K562 (cell line): ENCODE measurements around the gene ARHGEF10L. TPM values are rescaled to one million over a fixed set of nuclear protein-coding genes. Genes with fewer than 3 reads are reported as not detected.

Experiments
- ATAC-seq: fragments of 200-7000 bp; cut with Tn5 transposase; 3 replicates; pipeline ENCODE4 v1.9.1; 2020; ENCODE audit warnings: moderate library complexity
- BruUV-seq: library from RNA; stranded (reverse); fragments of 400-500 nt; replicated peaks from 2 replicates; lab custom pipeline; 2021; lab: Mats Ljungman, UMichigan
- CTCF ChIA-PET: fragments of 300-600 bp; formaldehyde crosslinking; extraction: SDS; loops from one replicate; lab custom pipeline; 2021; ENCODE audit warnings: low intra/inter-chr PET ratio; lab: Yijun Ruan, JAX
- POLR2A ChIA-PET: fragments of 300-600, 350-650 bp; sonication (Branson Sonifier 250); formaldehyde crosslinking; extraction: SDS; loops from one replicate; lab custom pipeline; 2021; ENCODE audit warnings: antibody characterized with exemption, inconsistent platforms; lab: Yijun Ruan, JAX
- DNase-seq, 4 experiments: peaks; one replicate each; pipeline versions ENCODE4 v3.0.0 to v3.0.0-alpha.2; 2011 to 2018; ENCODE audit warnings: low spot score in 3 of 4, mixed read lengths in 3 of 4; ENCODE audit errors: extremely low read depth in 1 of 4
- FAIRE-seq: peaks from 2 replicates; lab custom pipeline; 2011; peaks lifted over from hg19 to GRCh38; lab: Jason Lieb, UNC
- H2AFZ ChIP-seq: 2 replicates; pipeline ENCODE4 v1.6.0; 2011; ENCODE audit warnings: low read depth, low read length, control low read depth, inconsistent platforms
- H3K27ac ChIP-seq: fragments of 200-600 bp; 3 replicates; pipeline ENCODE4 v1.8.0; 2011; ENCODE audit warnings: low read depth, mild to moderate bottlenecking, control low read depth, inconsistent platforms, low read length, moderate library complexity, mixed read lengths; ENCODE audit errors: extremely low read depth
- H3K27me3 ChIP-seq, 2 experiments: fragments of 300-600 bp in 1 of 2; 2 replicates in 1 of 2; 3 replicates in 1 of 2; pipeline versions ENCODE4 v1.6.0 to v1.8.0; 2011; ENCODE audit warnings: inconsistent platforms in 2 of 2, low read length in 2 of 2, mild to moderate bottlenecking in 1 of 2, mixed read lengths in 1 of 2, moderate library complexity in 1 of 2; ENCODE audit not compliant: control insufficient read depth in 2 of 2, insufficient read depth in 2 of 2
- H3K36me3 ChIP-seq: fragments of 300-600 bp; 3 replicates; pipeline ENCODE4 v1.8.0; 2011; ENCODE audit warnings: mild to moderate bottlenecking, low read length, inconsistent platforms; ENCODE audit not compliant: control insufficient read depth, insufficient read depth
- H3K4me1 ChIP-seq, 2 experiments: fragments of 200-600 bp in 1 of 2; replicated peaks in 1 of 2; 2 replicates in 1 of 2; 3 replicates in 1 of 2; pipeline versions ENCODE4 v1.5.1 to v1.8.0; 2011; ENCODE audit warnings: inconsistent platforms in 2 of 2, low read length in 2 of 2, mild to moderate bottlenecking in 1 of 2, mixed read lengths in 1 of 2, moderate library complexity in 1 of 2; ENCODE audit not compliant: control insufficient read depth in 2 of 2, insufficient read depth in 2 of 2
- H3K4me2 ChIP-seq: 2 replicates; pipeline ENCODE4 v1.6.1; 2011; ENCODE audit warnings: low read length, control low read depth, inconsistent platforms, mixed read lengths; ENCODE audit not compliant: insufficient read depth
- H3K4me3 ChIP-seq: fragments of 200-600 bp; sonication (generic), shearing (Covaris generic); 2 replicates; pipeline ENCODE4 v1.5.1; 2016; ENCODE audit warnings: control low read depth, inconsistent platforms
- H3K79me2 ChIP-seq: fragments of 200-600 bp; 3 replicates; pipeline ENCODE4 v1.8.0; 2011; ENCODE audit warnings: low read length, inconsistent platforms; ENCODE audit not compliant: control insufficient read depth, insufficient read depth
- H3K9ac ChIP-seq, 2 experiments: 2 replicates each; pipeline versions ENCODE4 v1.6.0 to v1.6.1; 2011; ENCODE audit warnings: low read depth in 2 of 2, low read length in 2 of 2, control low read depth in 1 of 2, inconsistent platforms in 1 of 2, mild to moderate bottlenecking in 1 of 2, mixed read lengths in 1 of 2; ENCODE audit not compliant: insufficient read depth in 1 of 2
- H3K9me1 ChIP-seq: one replicate; pipeline ENCODE4 v1.6.0; 2011; ENCODE audit warnings: inconsistent platforms, mild to moderate bottlenecking, low read length, moderate library complexity; ENCODE audit not compliant: control insufficient read depth, insufficient read depth
- H3K9me3 ChIP-seq: replicated peaks from 2 replicates; pipeline ENCODE4 v1.5.1; 2011; ENCODE audit warnings: low read depth, low read length, inconsistent platforms; ENCODE audit not compliant: control insufficient read depth, insufficient read depth
- H4K20me1 ChIP-seq: replicated peaks from 2 replicates; pipeline ENCODE4 v1.6.1; 2011; ENCODE audit warnings: low read length, inconsistent platforms, mixed read lengths; ENCODE audit not compliant: control insufficient read depth, insufficient read depth
- CTCFL ChIP-seq: IDR thresholded peaks from 2 replicates; pipeline ENCODE4 v1.6.1; 2011; ENCODE audit warnings: borderline replicate concordance, low read depth, mild to moderate bottlenecking, moderate library complexity, low read length; ENCODE audit not compliant: insufficient read depth, poor library complexity, severe bottlenecking
- GATAD2A ChIP-seq: fragments of 450-650 bp; IDR thresholded peaks from 2 replicates; pipeline ENCODE4 v1.6.1; 2017
- HLTF ChIP-seq: fragments of 450-650 bp; IDR thresholded peaks from 2 replicates; pipeline ENCODE4 v1.6.1; 2016
- RAD21 ChIP-seq, 2 experiments: fragments of 250-450 bp in 1 of 2; fragments of 450-650 bp in 1 of 2; sonication (Bioruptor Pico) in 1 of 2; formaldehyde crosslinking in 1 of 2; IDR thresholded peaks in 1 of 2; conservative IDR thresholded peaks in 1 of 2; 2 replicates each; pipeline versions ENCODE4 v1.4.0 to v1.8.0; 2020 to 2022; ENCODE audit warnings: mild to moderate bottlenecking in 2 of 2, moderate library complexity in 1 of 2
- RBM14 ChIP-seq: fragments of 200-400 bp; formaldehyde crosslinking; IDR thresholded peaks from 2 replicates; pipeline ENCODE4 v1.6.1; 2018; ENCODE audit warnings: low read depth, mild to moderate bottlenecking, low read length, moderate library complexity, borderline replicate concordance; ENCODE audit not compliant: insufficient read depth
- SMAD3 ChIP-seq: fragments of 450-650 bp; formaldehyde crosslinking; conservative IDR thresholded peaks from 2 replicates; pipeline ENCODE4 v1.4.0; 2020; ENCODE audit warnings: mild to moderate bottlenecking
- STAG1 ChIP-seq: sonication (generic); formaldehyde crosslinking; IDR thresholded peaks from 2 replicates; pipeline ENCODE4 v1.5.0; 2020; ENCODE audit warnings: missing genetic modification reagents, borderline replicate concordance
- STAT5B ChIP-seq: fragments of 250-450 bp; sonication (Bioruptor Pico); IDR thresholded peaks from 2 replicates; pipeline ENCODE4 v1.8.0; 2021; ENCODE audit warnings: mild to moderate bottlenecking, inconsistent platforms
- TBP ChIP-seq: optimal IDR thresholded peaks from 2 replicates; pipeline ENCODE3; 2011; ENCODE audit warnings: low read depth, low read length, improper control_type of control experiment
- ZNF263 ChIP-seq: sonication (generic); formaldehyde crosslinking; IDR thresholded peaks from 2 replicates; pipeline ENCODE4 v1.8.0; 2022; ENCODE audit warnings: mild to moderate bottlenecking, missing genetic modification reagents, borderline replicate concordance
- WGBS: fragments of 100-300 bp; shearing (Covaris generic); methylation state at CpG from one replicate; pipeline ENCODE4 v1.1.6; 2016; ENCODE audit warnings: low coverage, mixed read lengths; ENCODE audit not compliant: insufficient coverage; ENCODE audit errors: missing lambda C conversion rate; 5-methylcytosine and 5-hydroxymethylcytosine counted together
- in situ Hi-C: fragments of 300-500 bp; cut with MboI; formaldehyde crosslinking; loops from 4 replicates; pipeline ENCODE4 v1.15.0; 2018; ENCODE audit warnings: inconsistent platforms, mixed read lengths
- intact Hi-C: fragments of 100-400 bp; cut with micrococcal nuclease; formaldehyde crosslinking; loops from 2 replicates; pipeline ENCODE4 v1.14.2; 2022
- polyA plus RNA-seq, 8 experiments: library from polyadenylated mRNA; depleted of rRNA in 4 of 8; stranded (reverse) in 5 of 8; unstranded in 3 of 8; fragments of >200 nt; fragmentation: Nextera tagmentation in 2 of 8; fragmentation: Illumina TruSeq in 1 of 8; extraction: Ambion mirVana in 2 of 8; extraction: Trizol in 1 of 8; gene quantifications; 2 replicates each; pipeline versions ENCODE4 v1.2.1 to v1.2.3, GENCODE V29; 2011 to 2014; ENCODE audit warnings: inconsistent platforms in 1 of 8, missing spikeins in 1 of 8
- total RNA-seq, 7 experiments: library from RNA; depleted of rRNA in 6 of 7; stranded (reverse); fragments of >200 nt in 6 of 7; fragmentation: Illumina TruSeq in 2 of 7; extraction: Trizol in 2 of 7; gene quantifications; 2 replicates each; pipeline versions ENCODE4 v1.2.1 to v1.2.3, GENCODE V29; 2011 to 2021; ENCODE audit warnings: low replicate concordance in 1 of 7
- TF ChIP-seq, protein P1 (sequence below), 3 experiments: IDR thresholded peaks in 2 of 3; conservative IDR thresholded peaks in 1 of 3; 2 replicates each; pipeline ENCODE4 v1.5.1; 2011 to 2012; ENCODE audit warnings: low read length in 3 of 3, mild to moderate bottlenecking in 3 of 3, control low read depth in 2 of 3, improper control_type of control experiment in 1 of 3, inconsistent platforms in 1 of 3, low read depth in 1 of 3, mixed read lengths in 1 of 3, moderate library complexity in 1 of 3; ENCODE audit not compliant: insufficient read depth in 2 of 3

ARHGEF10L gene
- total and polyA plus RNA-seq, 9 of the 15 experiments (the other 6 are each of a cell fraction or from before 2014, with no cell fraction given): 0.09 to 0.13 TPM; not detected in 7

DNA sequence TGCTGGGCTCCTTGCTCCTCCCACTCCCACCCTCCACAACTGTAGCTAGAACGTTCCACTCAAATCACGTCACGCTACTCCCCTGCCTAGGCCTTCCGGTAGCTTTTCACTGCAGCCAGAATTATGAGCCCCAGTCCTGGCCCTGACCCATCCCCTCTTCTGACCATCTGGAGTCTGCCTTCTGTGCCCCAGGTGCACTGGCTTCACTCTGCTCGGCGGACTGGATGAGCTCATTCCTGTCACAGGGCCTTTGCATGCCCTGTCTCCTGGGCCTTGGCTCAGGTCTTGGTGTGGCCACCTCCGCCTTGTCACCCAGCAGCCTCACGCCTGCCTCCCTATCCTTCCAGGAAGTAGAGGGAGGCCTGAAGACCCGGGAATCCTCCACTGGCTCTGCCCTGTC is 153.1 kb downstream of the ARHGEF10L start (continued):
- TF ChIP-seq SMAD3 (CRISPR knock-in tag) (no peak), TBP (no peak), STAT5B (CRISPR knock-in tag) (no peak), STAG1 (no peak)

DNA sequence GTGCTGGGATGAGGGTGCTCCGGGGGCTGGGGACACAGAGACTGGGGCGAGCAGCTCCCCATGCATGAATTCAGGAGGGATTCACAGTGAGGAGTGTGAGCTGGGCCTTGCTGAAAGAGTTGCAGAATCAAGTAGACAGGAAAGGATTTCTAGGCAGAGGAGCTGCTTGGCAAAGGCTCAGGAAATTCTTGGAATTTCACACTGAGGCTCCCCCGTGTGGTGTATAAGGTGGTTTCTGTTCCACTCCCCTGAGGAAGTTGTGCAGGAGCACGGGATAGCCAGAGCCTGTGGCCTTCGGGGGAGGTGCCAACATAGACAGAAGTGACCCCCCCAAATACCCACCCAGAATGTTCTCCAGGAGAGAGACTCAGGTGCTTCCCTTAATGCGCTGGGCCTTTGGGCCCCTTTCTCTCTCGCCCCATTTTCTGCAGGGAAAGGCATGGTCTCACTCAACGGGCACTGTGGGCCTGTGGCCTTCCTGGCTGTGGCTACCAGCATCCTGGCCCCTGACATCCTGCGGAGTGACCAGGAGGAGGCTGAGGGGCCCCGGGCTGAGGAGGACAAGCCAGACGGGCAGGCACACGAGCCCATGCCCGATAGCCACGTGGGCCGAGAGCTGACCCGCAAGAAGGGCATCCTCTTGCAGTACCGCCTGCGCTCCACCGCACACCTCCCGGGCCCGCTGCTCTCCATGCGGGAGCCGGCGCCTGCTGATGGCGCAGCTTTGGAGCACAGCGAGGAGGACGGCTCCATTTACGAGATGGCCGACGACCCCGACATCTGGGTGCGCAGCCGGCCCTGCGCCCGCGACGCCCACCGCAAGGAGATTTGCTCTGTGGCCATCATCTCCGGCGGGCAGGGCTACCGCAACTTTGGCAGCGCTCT is 157.2 kb downstream of the ARHGEF10L start:
- no TSS peak for BruUV-seq
- Histone ChIP-seq H2AFZ (no peak overlapping the region), H3K27me3 (peaks cover 28 to 92% of the 10 kb centered on the region in 2 experiments), H3K4me3 (no peak overlapping the region), H3K4me2 (no peak overlapping the region), H3K9me1 (no peaks in the 10 kb centered on the region), H3K79me2 (no peaks in the 10 kb centered on the region), H3K4me1 (peaks cover 0 to 6% of the 10 kb centered on the region in 2 experiments; a peak in 2 of 5 replicates), H3K27ac (no peak overlapping the region), H3K36me3 (no peaks in the 10 kb centered on the region), H3K9me3 (no peaks in the 10 kb centered on the region), H4K20me1 (0 out of 2 replicates have a peak, but pooled peaks cover 12% of the 10 kb centered on the region), H3K9ac (no peak overlapping the region; a peak in 1 of 4 replicates)
- FAIRE-seq: no peak
- POLR2A ChIA-PET: no interaction called here
- TF ChIP-seq ZNF263 (CRISPR knock-in tag) (peak; percentile 48), CTCFL (peak; percentile 4), HLTF (no peak), GATAD2A (no peak), RBM14 (no peak), RAD21 (CRISPR knock-in tag; conservative IDR thresholded peaks at IDR 0.05 in 1 of 2, IDR thresholded peaks at IDR 0.05 in 1 of 2) (peak in 1 of 2 experiments; percentile 15; a peak in 1 of 4 replicates)
- TF ChIP-seq, protein P1, sequence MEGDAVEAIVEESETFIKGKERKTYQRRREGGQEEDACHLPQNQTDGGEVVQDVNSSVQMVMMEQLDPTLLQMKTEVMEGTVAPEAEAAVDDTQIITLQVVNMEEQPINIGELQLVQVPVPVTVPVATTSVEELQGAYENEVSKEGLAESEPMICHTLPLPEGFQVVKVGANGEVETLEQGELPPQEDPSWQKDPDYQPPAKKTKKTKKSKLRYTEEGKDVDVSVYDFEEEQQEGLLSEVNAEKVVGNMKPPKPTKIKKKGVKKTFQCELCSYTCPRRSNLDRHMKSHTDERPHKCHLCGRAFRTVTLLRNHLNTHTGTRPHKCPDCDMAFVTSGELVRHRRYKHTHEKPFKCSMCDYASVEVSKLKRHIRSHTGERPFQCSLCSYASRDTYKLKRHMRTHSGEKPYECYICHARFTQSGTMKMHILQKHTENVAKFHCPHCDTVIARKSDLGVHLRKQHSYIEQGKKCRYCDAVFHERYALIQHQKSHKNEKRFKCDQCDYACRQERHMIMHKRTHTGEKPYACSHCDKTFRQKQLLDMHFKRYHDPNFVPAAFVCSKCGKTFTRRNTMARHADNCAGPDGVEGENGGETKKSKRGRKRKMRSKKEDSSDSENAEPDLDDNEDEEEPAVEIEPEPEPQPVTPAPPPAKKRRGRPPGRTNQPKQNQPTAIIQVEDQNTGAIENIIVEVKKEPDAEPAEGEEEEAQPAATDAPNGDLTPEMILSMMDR (IDR thresholded peaks at IDR 0.05 in 2 of 3, conservative IDR thresholded peaks at IDR 0.05 in 1 of 3; ENCODE audit: insufficient read depth in 2 of 3, low read depth in 1 of 3, low read length in 3 of 3): peak in 2 of 3 experiments; percentile 23 to 37; a peak in 1 of 6 replicates
- peak; percentile 47 for ATAC-seq
- peak in 3 of 4 experiments; percentile 17 to 27 (median 23) for DNase-seq
- CTCF ChIA-PET: no interaction called here
- intact Hi-C loops: no loop called here
- in situ Hi-C loops: no loop called here
- WGBS: 18% methylated on average over 42 of the region's 42 CpGs
